Amniotic stem cell (primary cell): ENCODE results near the gene GPS1.

Experiments
- DNase-seq: peaks from one replicate; lab custom pipeline; 2025; lab: John Stamatoyannopoulos, UW

GPS1 gene

GRCh38 chr17:82090549-82091263, 39.0 kb downstream of the GPS1 start:
- no peak for DNase-seq

GRCh38 chr17:82091264-82092066, 39.8 kb downstream of the GPS1 start:
- no peak for DNase-seq

DNA sequence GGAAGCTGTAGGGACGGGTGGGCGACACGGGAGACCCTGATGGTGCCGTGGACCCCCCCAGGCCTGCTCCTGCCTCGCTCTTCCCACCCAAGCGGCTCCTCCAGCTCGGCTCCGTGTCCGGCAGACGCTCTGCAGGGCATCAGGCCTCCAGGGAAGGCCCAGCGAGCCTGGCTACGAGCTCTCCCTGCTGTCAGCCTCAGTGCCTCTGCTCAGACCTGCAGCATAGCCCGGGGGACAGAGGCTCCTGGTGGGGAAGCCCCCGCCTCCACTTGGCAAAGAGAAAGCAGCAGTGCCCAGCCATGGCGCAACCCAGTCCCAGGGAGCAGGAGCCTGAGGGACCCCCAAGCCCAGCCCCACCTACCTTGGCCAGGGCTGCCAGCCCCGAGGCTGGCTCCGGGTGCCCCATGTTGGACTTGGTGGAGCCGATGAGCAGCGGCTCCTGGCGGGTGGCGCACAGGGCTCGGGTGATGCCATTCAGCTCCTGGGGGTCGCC, 40.4 kb downstream of the GPS1 start:
- DNase-seq: no peak

- DNase-seq: no peak
Measured at GRCh38 chr17:82092628-82092994, 40.9 kb downstream of the GPS1 start.

GRCh38 chr17:82092995-82093751, 41.5 kb downstream of the GPS1 start:
- DNase-seq: no peak

DNA sequence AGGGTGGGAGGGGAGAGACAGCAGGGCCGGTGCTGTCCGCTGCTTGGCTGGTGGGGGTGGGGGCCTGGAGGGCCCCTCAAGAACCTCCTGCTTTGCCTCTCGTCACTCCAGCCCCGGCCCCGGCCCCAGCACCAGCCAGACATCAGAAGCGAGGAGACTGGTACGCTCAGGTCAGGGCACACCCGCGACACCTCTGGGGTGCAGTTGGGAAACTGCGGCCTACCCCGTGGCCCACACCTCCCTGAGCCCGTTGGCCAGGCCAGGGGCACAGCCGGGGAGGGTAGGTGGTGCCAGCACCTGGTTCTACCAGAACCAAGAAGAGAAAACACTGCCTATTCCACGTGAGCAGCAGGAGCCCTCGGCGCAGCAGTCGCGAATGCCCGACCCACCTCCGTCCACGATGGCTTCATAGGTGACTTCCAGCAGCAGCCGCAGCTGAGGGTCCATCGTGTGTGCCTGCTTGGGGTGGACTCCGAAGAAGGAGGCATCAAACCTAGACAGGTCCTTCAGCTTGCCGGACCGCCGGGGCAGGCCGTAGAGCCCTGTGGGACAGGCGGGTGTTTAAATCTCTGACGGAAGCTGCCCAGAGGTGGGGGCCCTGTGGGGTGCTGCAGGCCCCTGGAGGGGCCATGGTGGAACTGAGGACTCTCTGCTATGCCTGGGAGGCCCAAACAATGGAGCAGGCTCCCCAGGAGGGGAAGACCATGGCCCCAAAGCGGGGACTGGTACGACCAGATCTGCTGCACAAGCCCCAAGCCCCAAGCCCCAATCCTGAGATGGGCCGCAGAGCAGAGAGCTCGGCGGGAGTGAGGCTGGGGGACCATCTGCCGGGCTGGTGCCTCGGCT, 43.5 kb downstream of the GPS1 start:
- DNase-seq: no peak

DNA sequence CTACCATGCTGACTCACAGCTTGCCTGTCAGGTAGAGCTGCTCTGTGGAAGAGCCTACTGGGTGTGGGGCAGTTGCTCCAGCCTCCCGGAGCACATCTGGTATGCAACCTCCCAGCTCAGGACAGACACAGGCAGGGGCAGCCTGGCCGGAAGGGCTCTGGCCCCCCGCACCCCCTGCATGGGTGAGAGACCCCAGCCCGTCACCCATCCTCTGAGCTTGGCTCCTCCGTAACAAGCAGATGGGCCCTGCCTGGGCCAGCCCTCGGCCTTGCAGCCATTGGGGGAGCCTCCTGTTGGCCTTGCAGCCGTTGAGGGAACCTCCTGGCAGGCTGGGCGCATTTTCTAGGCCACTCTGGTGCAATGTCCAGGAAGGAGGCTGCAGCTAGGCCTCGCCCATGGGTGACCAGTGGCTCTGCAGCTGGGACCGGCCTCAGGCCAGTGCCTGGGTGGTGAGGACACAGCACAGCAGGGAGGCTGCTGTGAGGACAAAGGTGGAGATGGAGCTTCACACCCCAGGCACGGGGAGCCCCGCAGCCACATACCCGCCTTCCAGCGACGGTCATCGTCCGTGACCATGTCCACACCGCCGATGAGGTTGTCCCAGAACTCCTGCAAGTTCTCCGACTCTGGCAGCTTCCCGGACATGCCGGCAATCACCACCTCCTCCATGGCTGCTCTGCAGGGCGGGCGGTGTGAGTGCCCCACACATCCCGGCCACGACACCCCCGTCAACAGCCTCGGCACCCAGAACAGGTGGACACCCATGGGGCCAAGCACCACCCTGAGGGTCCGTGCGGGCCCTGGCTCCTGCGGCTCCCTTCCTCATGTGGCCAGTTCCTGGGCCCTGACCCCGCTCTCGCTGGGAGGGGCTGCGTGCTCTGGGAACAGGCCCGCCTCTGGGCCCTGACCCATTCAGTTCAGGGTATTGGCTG, 44.3 kb downstream of the GPS1 start:
- DNase-seq: no peak

DNA sequence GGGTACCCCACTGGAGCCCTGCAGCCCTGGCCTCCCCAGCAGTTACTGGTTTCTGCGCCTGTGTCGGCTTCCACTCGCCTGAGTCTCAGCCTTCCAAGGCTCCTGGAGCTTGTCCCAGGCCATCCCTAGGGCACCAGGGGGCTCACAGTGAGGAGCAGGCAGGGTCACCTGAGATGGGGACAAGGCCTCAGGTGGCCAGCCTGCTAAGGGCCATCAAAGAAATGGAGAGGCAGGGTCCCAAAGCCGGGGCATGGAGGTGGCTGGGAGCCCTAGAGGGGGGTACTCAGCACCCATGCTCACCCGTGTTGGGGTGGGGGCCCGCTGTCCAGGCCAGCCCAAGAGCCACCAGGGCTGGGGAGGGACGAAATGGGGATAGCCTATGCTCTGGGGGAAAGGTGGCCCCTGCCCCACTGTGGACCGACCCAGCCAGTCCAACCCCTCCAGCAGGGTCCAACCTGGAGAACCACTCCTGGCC, 45.0 kb downstream of the GPS1 start:
- no peak for DNase-seq

- no peak for DNase-seq
Measured at GRCh38 chr17:82097184-82097918, 45.7 kb downstream of the GPS1 start.

DNA sequence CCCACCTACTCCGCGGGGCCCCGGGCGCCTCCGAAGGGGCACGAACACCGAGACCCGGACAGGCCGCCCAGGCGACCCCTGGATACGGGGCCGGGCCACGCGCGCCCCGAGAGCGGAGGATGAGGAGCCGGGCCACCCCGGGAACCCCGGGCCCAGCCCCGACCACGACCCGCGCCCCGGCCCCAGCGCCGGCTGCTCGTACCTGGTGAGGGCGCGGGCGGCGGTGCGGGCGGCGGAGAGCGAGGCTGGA, 46.1 kb downstream of the GPS1 start:
- DNase-seq: no peak

- peak; percentile 81 for DNase-seq
Measured at GRCh38 chr17:82098169-82098938, 46.7 kb downstream of the GPS1 start, which contains the start of gene FASN. FASN (minus strand) TSS chr17:82098236; CDS start chr17:82096445, 1,791 bp downstream.

- DNase-seq: no peak
Measured at GRCh38 chr17:82098939-82099763, 47.5 kb downstream of the GPS1 start.

- no peak for DNase-seq
Measured at GRCh38 chr17:82100502-82101298, 49.0 kb downstream of the GPS1 start.

DNA sequence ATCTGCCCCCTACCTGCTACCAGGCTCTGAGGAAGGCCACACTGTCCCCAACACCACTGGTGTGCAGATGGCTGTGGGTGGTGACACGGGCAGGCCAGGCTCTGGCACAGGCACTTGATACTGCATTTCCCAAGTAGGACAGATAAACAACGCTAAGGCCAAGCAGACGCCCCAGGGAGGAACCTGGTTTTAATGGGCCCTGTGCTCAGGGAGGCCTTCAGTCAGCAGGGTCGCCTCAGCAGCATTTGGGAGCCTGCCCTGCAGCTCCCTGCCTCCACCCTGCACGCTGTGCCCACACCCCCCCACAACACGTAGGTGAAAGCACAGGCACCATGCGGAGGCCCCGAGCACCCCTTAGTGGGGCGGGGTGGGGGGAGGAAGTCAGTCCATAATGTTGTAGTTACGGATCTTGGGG, 49.6 kb downstream of the GPS1 start:
- no peak for DNase-seq

GRCh38 chr17:82101767-82102679, 50.3 kb downstream of the GPS1 start:
- DNase-seq: no peak
